SU-DHL-6 (cell line): ENCODE results near the gene VANGL2.

Source experiments
- H2AFZ ChIP-seq: fragments of 200-600 bp; sonication (generic); 2 replicates; pipeline ENCODE4 v1.6.1; 2014; ENCODE audit warnings: low read depth, mild to moderate bottlenecking, moderate library complexity, mixed read lengths, antibody characterized with exemption, low read length; ENCODE audit not compliant: severe bottlenecking
- H3F3A ChIP-seq: fragments of 200-600 bp; shearing (Covaris generic); 2 replicates; pipeline ENCODE4 v1.6.0; 2016; ENCODE audit warnings: antibody characterized with exemption, mild to moderate bottlenecking; ENCODE audit not compliant: insufficient read depth
- H3K27ac ChIP-seq: fragments of 200-600 bp; sonication (generic); 2 replicates; pipeline ENCODE4 v1.5.1; 2016; ENCODE audit warnings: low read depth, mild to moderate bottlenecking, low read length, moderate library complexity, mixed read lengths
- H3K27me3 ChIP-seq: fragments of 200-600 bp; sonication (generic), shearing (Covaris generic); 2 replicates; pipeline ENCODE4 v1.6.0; 2014; ENCODE audit warnings: mild to moderate bottlenecking, low read length
- H3K36me3 ChIP-seq: fragments of 200-600 bp; sonication (generic); 2 replicates; pipeline ENCODE4 v1.6.1; 2014; ENCODE audit warnings: mild to moderate bottlenecking, low read length, mixed read lengths
- H3K4me2 ChIP-seq: fragments of 300-600, 200-600 bp; shearing (Covaris generic), sonication (generic); 2 replicates; pipeline ENCODE4 v1.6.0; 2014; ENCODE audit warnings: low read length, low read depth, mild to moderate bottlenecking; ENCODE audit not compliant: poor library complexity, severe bottlenecking
- H3K4me3 ChIP-seq: fragments of 200-600 bp; sonication (generic); 2 replicates; pipeline ENCODE4 v1.5.1; 2014; ENCODE audit warnings: antibody characterized with exemption, low read length, mild to moderate bottlenecking, mixed read lengths; ENCODE audit not compliant: insufficient read depth, poor library complexity, severe bottlenecking
- H3K79me2 ChIP-seq: fragments of 200-600 bp; sonication (generic); 2 replicates; pipeline ENCODE4 v1.6.1; 2014; ENCODE audit warnings: mild to moderate bottlenecking, low read length, moderate library complexity; ENCODE audit not compliant: insufficient read depth
- H3K9ac ChIP-seq: fragments of 200-600 bp; sonication (generic); 2 replicates; pipeline ENCODE4 v1.7.0; 2014; ENCODE audit warnings: mild to moderate bottlenecking, low read length
- H3K9me2 ChIP-seq: fragments of 200-600 bp; sonication (generic); replicated peaks from 2 replicates; pipeline ENCODE4 v1.6.1; 2014; ENCODE audit warnings: low read length; ENCODE audit not compliant: insufficient read depth
- H3K9me3 ChIP-seq: fragments of 200-600 bp; sonication (generic); 2 replicates; pipeline ENCODE4 v1.6.1; 2014; ENCODE audit warnings: low read length, mixed read lengths; ENCODE audit not compliant: insufficient read depth
- H4K20me1 ChIP-seq: fragments of 200-600 bp; sonication (generic); 2 replicates; pipeline ENCODE4 v1.6.1; 2014; ENCODE audit warnings: low read depth, mild to moderate bottlenecking, antibody characterized with exemption, low read length, moderate library complexity, mixed read lengths
- EZH2phosphoT487 ChIP-seq: fragments of 200-600 bp; sonication (generic), shearing (Covaris generic); conservative IDR thresholded peaks from 2 replicates; pipeline ENCODE4 v1.6.1; 2018; ENCODE audit warnings: mild to moderate bottlenecking, antibody characterized with exemption, low read length, moderate library complexity, mixed read lengths
- TF ChIP-seq, protein P1 (sequence below): fragments of 200-600 bp; sonication (generic); IDR thresholded peaks from one replicate; pipeline ENCODE4 v1.5.1; 2017; ENCODE audit warnings: antibody characterized with exemption, mild to moderate bottlenecking, low read length, moderate library complexity; ENCODE audit not compliant: insufficient read depth, poor library complexity, severe bottlenecking

VANGL2 gene

DNA sequence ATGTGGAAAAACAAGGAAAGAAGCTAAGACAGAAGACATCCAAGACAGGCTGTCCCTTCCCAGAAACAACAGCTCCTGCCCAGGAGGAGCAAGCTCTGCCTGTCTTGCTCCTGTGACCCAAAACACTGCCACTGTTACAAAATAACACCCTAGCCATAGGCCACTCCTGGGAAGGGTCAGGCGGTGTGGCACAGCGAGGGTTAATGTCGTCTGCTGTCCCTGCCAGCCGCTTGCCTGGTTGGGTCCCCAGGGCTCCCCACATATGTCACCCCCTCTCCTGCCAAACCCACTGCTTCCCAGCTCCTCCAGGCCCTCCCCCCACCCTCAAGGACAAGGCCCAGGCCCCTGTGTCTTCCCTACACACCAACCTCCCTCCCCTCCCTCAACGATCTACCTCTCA lies 37.4 kb upstream of the VANGL2 start:
- H3K27ac ChIP-seq = no peak overlapping the region
- no peak overlapping the region for H3K4me2 ChIP-seq
- H3K9ac ChIP-seq = no peak overlapping the region

DNA sequence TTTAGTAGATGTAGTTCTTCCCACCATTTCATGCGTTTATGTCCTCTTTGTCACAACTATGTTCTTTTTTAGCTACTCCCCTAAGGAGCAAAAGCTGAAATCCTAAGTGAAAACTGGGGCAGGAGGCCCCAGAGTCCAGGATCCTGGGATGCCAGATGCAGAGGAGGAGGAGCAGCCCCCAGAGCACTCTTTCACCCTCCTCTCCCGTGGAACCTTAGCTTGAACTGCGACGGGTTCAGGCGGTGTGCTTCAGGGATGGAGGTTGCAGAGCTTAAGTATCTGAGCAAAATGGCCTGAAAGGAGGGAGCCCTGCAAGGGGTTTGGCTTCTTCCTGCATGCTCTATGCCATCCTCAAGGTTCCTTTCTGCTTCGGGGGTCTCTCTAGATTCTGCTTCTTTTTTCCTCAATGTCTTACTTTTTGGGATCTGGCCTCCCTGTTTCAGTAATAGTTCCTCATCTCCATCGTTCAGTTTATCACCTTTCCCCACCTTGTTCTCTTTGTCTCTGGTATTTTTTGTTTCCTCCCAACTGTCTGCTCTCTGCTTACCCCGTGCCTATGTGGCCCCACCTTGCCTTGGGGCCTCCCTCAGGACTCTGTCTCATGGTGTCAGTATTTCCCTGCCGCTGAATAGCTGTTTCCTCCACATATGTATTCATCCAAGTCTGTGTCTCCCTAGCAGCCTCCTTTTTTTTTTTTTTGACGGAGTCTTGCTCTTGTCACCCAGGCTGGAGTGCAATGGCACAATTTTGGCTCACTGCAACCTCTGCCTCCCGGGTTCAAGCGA lies 36.2 kb upstream of the VANGL2 start:
- H3K27me3 ChIP-seq = no peaks in the 10 kb centered on the region
- H3K9me3 ChIP-seq = no peaks in the 10 kb centered on the region
- TF ChIP-seq, protein P1, sequence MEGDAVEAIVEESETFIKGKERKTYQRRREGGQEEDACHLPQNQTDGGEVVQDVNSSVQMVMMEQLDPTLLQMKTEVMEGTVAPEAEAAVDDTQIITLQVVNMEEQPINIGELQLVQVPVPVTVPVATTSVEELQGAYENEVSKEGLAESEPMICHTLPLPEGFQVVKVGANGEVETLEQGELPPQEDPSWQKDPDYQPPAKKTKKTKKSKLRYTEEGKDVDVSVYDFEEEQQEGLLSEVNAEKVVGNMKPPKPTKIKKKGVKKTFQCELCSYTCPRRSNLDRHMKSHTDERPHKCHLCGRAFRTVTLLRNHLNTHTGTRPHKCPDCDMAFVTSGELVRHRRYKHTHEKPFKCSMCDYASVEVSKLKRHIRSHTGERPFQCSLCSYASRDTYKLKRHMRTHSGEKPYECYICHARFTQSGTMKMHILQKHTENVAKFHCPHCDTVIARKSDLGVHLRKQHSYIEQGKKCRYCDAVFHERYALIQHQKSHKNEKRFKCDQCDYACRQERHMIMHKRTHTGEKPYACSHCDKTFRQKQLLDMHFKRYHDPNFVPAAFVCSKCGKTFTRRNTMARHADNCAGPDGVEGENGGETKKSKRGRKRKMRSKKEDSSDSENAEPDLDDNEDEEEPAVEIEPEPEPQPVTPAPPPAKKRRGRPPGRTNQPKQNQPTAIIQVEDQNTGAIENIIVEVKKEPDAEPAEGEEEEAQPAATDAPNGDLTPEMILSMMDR = no peak
- no peak for TF ChIP-seq EZH2phosphoT487
- no peak overlapping the region for H2AFZ ChIP-seq
- H3K4me2 ChIP-seq = no peak overlapping the region
- H3K9ac ChIP-seq = no peak overlapping the region
- no peaks in the 10 kb centered on the region for H4K20me1 ChIP-seq
- H3K27ac ChIP-seq = no peak overlapping the region
- 0 out of 2 replicates have a peak, but pooled peaks cover 7% of the 10 kb centered on the region for H3F3A ChIP-seq
- H3K4me3 ChIP-seq = no peak overlapping the region
- H3K36me3 ChIP-seq = no peaks in the 10 kb centered on the region
- no peaks in the 10 kb centered on the region for H3K9me2 ChIP-seq
- H3K79me2 ChIP-seq = no peaks in the 10 kb centered on the region

More for the DNA sequence above, 37.4 kb upstream of the VANGL2 start:
- no peaks in the 10 kb centered on the region for H3K79me2 ChIP-seq
- no peak overlapping the region for H3K4me3 ChIP-seq
- H3K9me3 ChIP-seq = no peaks in the 10 kb centered on the region
- no peaks in the 10 kb centered on the region for H3K9me2 ChIP-seq
- H3K27me3 ChIP-seq = no peaks in the 10 kb centered on the region
- no peaks in the 10 kb centered on the region for H3K36me3 ChIP-seq
- H4K20me1 ChIP-seq = no peaks in the 10 kb centered on the region
- H2AFZ ChIP-seq = no peak overlapping the region
- TF ChIP-seq EZH2phosphoT487 = no peak
- TF ChIP-seq, protein P1 = no peak
- 0 out of 2 replicates have a peak, but pooled peaks cover 7% of the 10 kb centered on the region for H3F3A ChIP-seq

DNA sequence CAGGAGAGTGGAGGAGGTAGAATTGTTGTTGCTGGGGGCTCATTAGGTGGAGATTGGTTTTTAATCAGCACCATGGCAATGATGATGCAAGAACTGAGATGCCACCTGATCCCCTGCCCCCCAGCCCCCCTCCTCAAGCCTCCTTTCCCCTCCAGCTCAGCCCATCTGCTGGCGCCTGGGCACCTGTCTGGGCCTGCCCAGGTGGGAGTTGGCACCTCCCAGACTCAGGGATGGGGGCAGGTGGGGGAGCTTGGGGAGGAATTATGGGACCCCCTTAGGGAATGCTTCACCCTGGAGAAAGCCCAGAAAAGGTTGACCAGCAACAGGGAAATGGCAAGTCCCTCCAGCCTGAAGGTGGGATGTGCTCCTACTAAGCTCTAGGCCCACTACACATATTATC lies 35.0 kb upstream of the VANGL2 start:
- Histone ChIP-seq H3K9me3 (no peaks in the 10 kb centered on the region), H3F3A (0 out of 2 replicates have a peak, but pooled peaks cover 7% of the 10 kb centered on the region), H3K9ac (no peak overlapping the region), H3K9me2 (no peaks in the 10 kb centered on the region), H3K36me3 (no peaks in the 10 kb centered on the region), H3K4me2 (no peak overlapping the region), H3K4me3 (no peak overlapping the region), H4K20me1 (no peaks in the 10 kb centered on the region), H3K79me2 (no peaks in the 10 kb centered on the region), H3K27ac (no peak overlapping the region), H2AFZ (no peak overlapping the region), H3K27me3 (no peaks in the 10 kb centered on the region)
- TF ChIP-seq EZH2phosphoT487 = no peak
- TF ChIP-seq, protein P1 = no peak
